ENCODE measurements around the gene COPZ2. TPM values are rescaled to one million over a fixed set of nuclear protein-coding genes. Genes with fewer than 3 reads are reported as not detected.
"Not testable (repeated sequence)": the region's sequence is repeated elsewhere in the genome, so short reads cannot be mapped to it uniquely, and the experiment has no call there.

COPZ2 gene
- total RNA-seq (2014; rRNA removed; shearing (Covaris generic); ENCODE audit: low replicate concordance) = not detected in 2 replicates

GRCh38 chr17:48037036-48037837, at the start of gene COPZ2:
Gene COPZ2, minus strand, starts transcription at chr17:48037797. Its CDS starts 20 bp downstream, at chr17:48037777.
- no peak for DNase-seq (ENCODE audit: low read depth)
- in situ Hi-C loops (cut with HindIII; ENCODE audit: low pct_unique_long_range_greater_than_20kb, low sequenced_read_pairs) = no loop called here

- DNase-seq (ENCODE audit: low read depth) = no peak
- in situ Hi-C loops (cut with HindIII; ENCODE audit: low pct_unique_long_range_greater_than_20kb, low sequenced_read_pairs) = no loop called here
Measured at GRCh38 chr17:48084932-48085331, 47.3 kb upstream of the COPZ2 start.

- no peak for DNase-seq (ENCODE audit: low read depth)
- in situ Hi-C loops (cut with HindIII; ENCODE audit: low pct_unique_long_range_greater_than_20kb, low sequenced_read_pairs) = no loop called here
Measured at GRCh38 chr17:48081858-48082257, 44.3 kb upstream of the COPZ2 start.

GRCh38 chr17:48077152-48077551, 39.6 kb upstream of the COPZ2 start:
- in situ Hi-C loops (cut with HindIII; ENCODE audit: low pct_unique_long_range_greater_than_20kb, low sequenced_read_pairs); DNase-seq (ENCODE audit: low read depth): not testable (repeated sequence)

- in situ Hi-C loops (cut with HindIII; ENCODE audit: low pct_unique_long_range_greater_than_20kb, low sequenced_read_pairs) = no loop called here
- DNase-seq (ENCODE audit: low read depth) = peak; percentile 88
Measured at GRCh38 chr17:48074322-48075081, 36.9 kb upstream of the COPZ2 start.

GRCh38 chr17:48073566-48074094, 36.0 kb upstream of the COPZ2 start:
- in situ Hi-C loops (cut with HindIII; ENCODE audit: low pct_unique_long_range_greater_than_20kb, low sequenced_read_pairs) = not testable (repeated sequence)
- DNase-seq (ENCODE audit: low read depth) = peak; percentile 57

- DNase-seq (ENCODE audit: low read depth); in situ Hi-C loops (cut with HindIII; ENCODE audit: low pct_unique_long_range_greater_than_20kb, low sequenced_read_pairs): not testable (repeated sequence)
Measured at GRCh38 chr17:48072811-48073210, 35.2 kb upstream of the COPZ2 start.

GRCh38 chr17:48071654-48072053, 34.1 kb upstream of the COPZ2 start:
- DNase-seq (ENCODE audit: low read depth) = no peak
- in situ Hi-C loops (cut with HindIII; ENCODE audit: low pct_unique_long_range_greater_than_20kb, low sequenced_read_pairs) = no loop called here

- DNase-seq (ENCODE audit: low read depth) = no peak
- in situ Hi-C loops (cut with HindIII; ENCODE audit: low pct_unique_long_range_greater_than_20kb, low sequenced_read_pairs) = no loop called here
Measured at GRCh38 chr17:48070195-48070594, 32.6 kb upstream of the COPZ2 start.

- in situ Hi-C loops (cut with HindIII; ENCODE audit: low pct_unique_long_range_greater_than_20kb, low sequenced_read_pairs) = no loop called here
- no peak for DNase-seq (ENCODE audit: low read depth)
Measured at GRCh38 chr17:48068491-48068961, 30.9 kb upstream of the COPZ2 start.

GRCh38 chr17:48067808-48068207, 30.2 kb upstream of the COPZ2 start:
- DNase-seq (ENCODE audit: low read depth); in situ Hi-C loops (cut with HindIII; ENCODE audit: low pct_unique_long_range_greater_than_20kb, low sequenced_read_pairs): not testable (repeated sequence)

GRCh38 chr17:48067245-48067644, 29.6 kb upstream of the COPZ2 start:
- DNase-seq (ENCODE audit: low read depth) = no peak
- in situ Hi-C loops (cut with HindIII; ENCODE audit: low pct_unique_long_range_greater_than_20kb, low sequenced_read_pairs) = no loop called here

- no peak for DNase-seq (ENCODE audit: low read depth)
- in situ Hi-C loops (cut with HindIII; ENCODE audit: low pct_unique_long_range_greater_than_20kb, low sequenced_read_pairs) = no loop called here
Measured at GRCh38 chr17:48066656-48067055, 29.1 kb upstream of the COPZ2 start.

- in situ Hi-C loops (cut with HindIII; ENCODE audit: low pct_unique_long_range_greater_than_20kb, low sequenced_read_pairs) = no loop called here
- no peak for DNase-seq (ENCODE audit: low read depth)
Measured at GRCh38 chr17:48066192-48066591, 28.6 kb upstream of the COPZ2 start.

GRCh38 chr17:48064638-48065037, 27.0 kb upstream of the COPZ2 start:
- in situ Hi-C loops (cut with HindIII; ENCODE audit: low pct_unique_long_range_greater_than_20kb, low sequenced_read_pairs) = no loop called here
- DNase-seq (ENCODE audit: low read depth) = no peak

GRCh38 chr17:48062273-48062672, 24.7 kb upstream of the COPZ2 start:
- no peak for DNase-seq (ENCODE audit: low read depth)
- in situ Hi-C loops (cut with HindIII; ENCODE audit: low pct_unique_long_range_greater_than_20kb, low sequenced_read_pairs) = no loop called here

GRCh38 chr17:48060249-48060648, 22.7 kb upstream of the COPZ2 start:
- DNase-seq (ENCODE audit: low read depth) = no peak
- in situ Hi-C loops (cut with HindIII; ENCODE audit: low pct_unique_long_range_greater_than_20kb, low sequenced_read_pairs) = no loop called here

- no peak for DNase-seq (ENCODE audit: low read depth)
- in situ Hi-C loops (cut with HindIII; ENCODE audit: low pct_unique_long_range_greater_than_20kb, low sequenced_read_pairs) = no loop called here
Measured at GRCh38 chr17:48059125-48059668, 21.6 kb upstream of the COPZ2 start.
